Effector CD4-positive, alpha-beta T cell (primary cell): ENCODE results near the gene MRPL20.

Experiments used
- DNase-seq: peaks from one replicate; pipeline ENCODE4 v3.0.0-alpha.2; 2020

Gene MRPL20

GRCh38 chr1:1359664-1360468, 47.2 kb downstream of the MRPL20 start:
- no peak for DNase-seq

GRCh38 chr1:1359308-1359663, 47.8 kb downstream of the MRPL20 start:
- no peak for DNase-seq

GRCh38 chr1:1358433-1359271, 48.4 kb downstream of the MRPL20 start, which contains the start of gene MXRA8:
Gene MXRA8, minus strand, starts transcription at chr1:1358555. Its CDS starts 51 bp downstream, at chr1:1358504.
- DNase-seq, result no peak

GRCh38 chr1:1357871-1358432, 49.1 kb downstream of the MRPL20 start:
- DNase-seq, result no peak

GRCh38 chr1:1356796-1357401, 50.2 kb downstream of the MRPL20 start:
- DNase-seq, result no peak

GRCh38 chr1:1356166-1356795, 50.8 kb downstream of the MRPL20 start:
- DNase-seq, result no peak

- no peak for DNase-seq
Observed at GRCh38 chr1:1355416-1355815, 51.7 kb downstream of the MRPL20 start.

- DNase-seq, result no peak
Observed at GRCh38 chr1:1354271-1355247, 52.5 kb downstream of the MRPL20 start.

- DNase-seq, result no peak
Observed at GRCh38 chr1:1353389-1354151, 53.5 kb downstream of the MRPL20 start.

GRCh38 chr1:1352786-1353388, 54.2 kb downstream of the MRPL20 start:
- DNase-seq, result no peak
